ENCODE measurements around the gene NRG3. TPM values are rescaled to one million over a fixed set of nuclear protein-coding genes. Genes with fewer than 3 reads are reported as not detected.

Gene NRG3
- total RNA-seq, 1 donor from 2014 or later, result 2.3 TPM

DNA sequence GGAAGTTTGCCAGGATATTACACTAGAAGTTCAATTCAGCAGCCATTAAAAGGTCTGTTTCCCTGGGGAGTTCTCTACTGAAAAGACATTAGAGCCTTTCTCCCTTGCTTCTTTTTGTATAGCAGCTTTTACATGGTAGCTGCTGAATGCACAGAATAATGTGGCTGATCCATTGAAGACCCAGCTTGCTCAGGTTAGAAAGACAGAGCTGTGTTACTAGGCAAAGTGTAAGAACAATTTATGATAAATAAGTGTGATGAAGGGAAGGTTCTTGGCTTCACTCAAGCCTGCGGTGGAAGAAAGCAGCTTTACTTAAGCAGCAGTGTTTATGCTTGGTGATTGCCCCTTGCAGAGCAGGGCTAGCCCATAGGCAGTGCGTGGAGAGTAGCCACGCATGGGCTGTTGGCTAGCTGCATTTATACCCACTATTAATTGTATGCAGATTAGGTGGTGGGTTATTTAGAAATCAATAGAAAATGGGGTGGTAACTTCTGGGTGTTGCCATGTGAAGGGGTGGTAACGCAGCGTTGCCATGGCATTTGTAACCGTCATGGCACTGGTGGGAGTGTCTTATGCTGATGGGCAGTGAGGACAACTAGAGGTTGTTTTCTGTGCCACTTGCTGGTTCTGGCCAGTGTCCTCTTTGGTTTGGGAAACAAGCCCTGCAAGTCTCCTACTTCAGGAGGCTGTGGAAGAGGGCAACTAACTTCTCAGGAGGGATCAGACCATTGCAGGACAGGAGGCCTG lies 942.9 kb downstream of the NRG3 start:
- no peaks in the 10 kb centered on the region for H3K27me3 ChIP-seq
- H3K4me3 ChIP-seq, result no peak overlapping the region
- no peak overlapping the region for H3K27ac ChIP-seq
- ATAC-seq (no peak), DNase-seq (no peak)
- no peak for TF ChIP-seq CTCF (IDR thresholded peaks at IDR 0.05)
- H3K4me1 ChIP-seq, result no peaks in the 10 kb centered on the region
- intact Hi-C loops (cut with DNase I), result no loop called here
- no peaks in the 10 kb centered on the region for H3K9me3 ChIP-seq
- no peaks in the 10 kb centered on the region for H3K36me3 ChIP-seq

- Histone ChIP-seq H3K4me3 (no peak overlapping the region), H3K9me3 (no peaks in the 10 kb centered on the region), H3K27ac (no peak overlapping the region), H3K36me3 (no peaks in the 10 kb centered on the region), H3K27me3 (no peaks in the 10 kb centered on the region), H3K4me1 (no peaks in the 10 kb centered on the region)
- intact Hi-C loops (cut with DNase I), result no loop called here
- no peak for TF ChIP-seq CTCF (IDR thresholded peaks at IDR 0.05)
- DNase-seq (no peak), ATAC-seq (peak; percentile 73)
These were observed 946.0 kb downstream of the NRG3 start for GRCh38 chr10:82821043-82821442.

DNA sequence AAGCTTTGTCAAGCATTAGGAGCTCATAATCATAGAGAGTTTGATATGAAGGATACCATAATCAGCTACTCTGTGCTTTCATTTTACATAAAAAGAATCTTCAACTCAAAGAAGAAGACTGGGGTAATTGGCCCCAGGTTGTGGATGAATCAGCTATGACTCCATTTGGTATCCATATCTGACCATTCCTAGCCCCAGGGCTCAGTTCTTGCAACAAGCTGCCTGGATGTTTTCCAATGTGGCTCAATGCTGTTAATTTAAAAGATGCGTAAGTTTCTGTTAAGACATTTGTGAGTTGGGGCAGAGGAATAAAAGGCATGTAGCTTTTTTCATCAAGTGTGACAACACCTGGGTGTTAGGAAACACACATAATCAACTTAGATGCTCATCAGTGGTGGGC lies 951.1 kb downstream of the NRG3 start:
- no peak for TF ChIP-seq CTCF (IDR thresholded peaks at IDR 0.05)
- no peaks in the 10 kb centered on the region for H3K9me3 ChIP-seq
- ATAC-seq (no peak), DNase-seq (no peak)
- H3K4me3 ChIP-seq, result no peak overlapping the region
- H3K27me3 ChIP-seq, result no peaks in the 10 kb centered on the region
- intact Hi-C loops (cut with DNase I), result no loop called here
- H3K4me1 ChIP-seq, result no peaks in the 10 kb centered on the region
- no peak overlapping the region for H3K27ac ChIP-seq
- no peaks in the 10 kb centered on the region for H3K36me3 ChIP-seq

GRCh38 chr10:82827901-82828300 lies 952.9 kb downstream of the NRG3 start:
- ATAC-seq (no peak), DNase-seq (no peak)
- no peaks in the 10 kb centered on the region for H3K9me3 ChIP-seq
- no peaks in the 10 kb centered on the region for H3K36me3 ChIP-seq
- no peak overlapping the region for H3K27ac ChIP-seq
- no peaks in the 10 kb centered on the region for H3K27me3 ChIP-seq
- H3K4me1 ChIP-seq, result no peaks in the 10 kb centered on the region
- no peak overlapping the region for H3K4me3 ChIP-seq
- TF ChIP-seq CTCF (IDR thresholded peaks at IDR 0.05), result no peak
- intact Hi-C loops (cut with DNase I), result no loop called here

GRCh38 chr10:82847242-82847641 lies 972.2 kb downstream of the NRG3 start:
- intact Hi-C loops (cut with DNase I), result no loop called here
- no peak overlapping the region for H3K4me3 ChIP-seq
- H3K9me3 ChIP-seq, result no peaks in the 10 kb centered on the region
- no peaks in the 10 kb centered on the region for H3K27me3 ChIP-seq
- DNase-seq, result no peak
- no peak for ATAC-seq
- H3K27ac ChIP-seq, result no peak overlapping the region
- no peaks in the 10 kb centered on the region for H3K4me1 ChIP-seq
- TF ChIP-seq CTCF (IDR thresholded peaks at IDR 0.05), result no peak
- no peaks in the 10 kb centered on the region for H3K36me3 ChIP-seq

GRCh38 chr10:82850191-82850590 lies 975.2 kb downstream of the NRG3 start:
- ATAC-seq (no peak), DNase-seq (no peak)
- no peak for TF ChIP-seq CTCF (IDR thresholded peaks at IDR 0.05)
- intact Hi-C loops (cut with DNase I), result no loop called here
- Histone ChIP-seq H3K27me3 (no peaks in the 10 kb centered on the region), H3K4me1 (no peaks in the 10 kb centered on the region), H3K36me3 (no peaks in the 10 kb centered on the region), H3K27ac (no peak overlapping the region), H3K4me3 (no peak overlapping the region), H3K9me3 (no peaks in the 10 kb centered on the region)

All from upper lobe of right lung (tissue), 1 donor.